ENCODE results near the gene CLASRP.

CLASRP gene

DNA sequence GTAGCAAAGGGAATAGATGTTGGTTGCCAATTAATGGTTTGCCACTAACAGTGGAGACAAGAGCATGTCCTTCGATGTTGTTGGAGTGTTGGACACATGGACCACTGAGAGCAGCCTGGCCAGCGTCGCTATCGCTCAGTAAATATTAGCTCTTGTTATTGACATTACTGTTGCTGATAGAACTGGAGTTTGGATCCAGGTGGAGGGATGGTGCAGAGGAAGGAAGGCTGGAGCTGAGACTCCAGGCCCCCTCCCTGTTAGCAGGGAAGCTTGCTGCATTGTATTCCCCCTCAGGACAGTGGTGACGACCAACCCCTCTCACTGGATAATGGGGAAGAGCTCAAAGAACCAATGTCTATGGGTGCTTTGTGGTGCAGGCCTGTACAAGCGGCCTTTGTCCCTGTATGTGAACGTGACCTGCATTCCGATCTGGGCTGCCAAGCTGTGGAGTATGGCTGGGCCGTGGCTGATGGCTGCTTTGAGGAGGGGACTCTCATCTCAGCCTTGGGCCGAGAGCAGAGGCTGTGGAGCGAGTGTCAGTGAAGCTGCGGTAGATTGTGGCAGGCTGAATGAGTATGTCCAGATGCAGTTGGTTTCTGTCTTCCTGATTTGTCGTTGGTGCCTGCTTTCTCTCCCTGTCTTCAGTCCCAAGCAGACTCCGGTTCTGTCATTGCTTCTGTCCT, 7.0 kb downstream of the CLASRP start:
- Histone ChIP-seq H3K4me1 (ENCODE audit: insufficient read depth, low read length, poor library complexity, severe bottlenecking) (peaks cover 9% of the 10 kb centered on the region), H3K27me3 (ENCODE audit: insufficient read depth, low read length, poor library complexity, severe bottlenecking) (no peaks in the 10 kb centered on the region), H3K4me3 (ENCODE audit: low read length, poor library complexity, severe bottlenecking) (no peak overlapping the region), H3K9me2 (replicated peaks; ENCODE audit: low read depth, low read length) (no peaks in the 10 kb centered on the region), H2AFZ (ENCODE audit: low read length) (no peak overlapping the region), H3K4me2 (ENCODE audit: low read depth, low read length, poor library complexity, severe bottlenecking) (peak overlapping the region; percentile 7), H3F3A (ENCODE audit: low read depth) (no peaks in the 10 kb centered on the region), H4K20me1 (ENCODE audit: insufficient read depth, low read length, poor library complexity, severe bottlenecking) (peaks cover 61% of the 10 kb centered on the region), H3K9me3 (ENCODE audit: insufficient read depth, low read depth, low read length) (no peaks in the 10 kb centered on the region), H3K36me3 (ENCODE audit: insufficient read depth, low read length) (peaks cover 34% of the 10 kb centered on the region; the same call in 1 of the 2 replicates), H3K9ac (ENCODE audit: low read depth, low read length, poor library complexity, severe bottlenecking) (no peak overlapping the region), H3K79me2 (ENCODE audit: insufficient read depth, low read length) (peaks cover 94% of the 10 kb centered on the region)
- TF ChIP-seq CTCF (conservative IDR thresholded peaks at IDR 0.05; ENCODE audit: low read length) (no peak), EZH2phosphoT487 (IDR thresholded peaks at IDR 0.05; ENCODE audit: borderline replicate concordance) (no peak)

DNA sequence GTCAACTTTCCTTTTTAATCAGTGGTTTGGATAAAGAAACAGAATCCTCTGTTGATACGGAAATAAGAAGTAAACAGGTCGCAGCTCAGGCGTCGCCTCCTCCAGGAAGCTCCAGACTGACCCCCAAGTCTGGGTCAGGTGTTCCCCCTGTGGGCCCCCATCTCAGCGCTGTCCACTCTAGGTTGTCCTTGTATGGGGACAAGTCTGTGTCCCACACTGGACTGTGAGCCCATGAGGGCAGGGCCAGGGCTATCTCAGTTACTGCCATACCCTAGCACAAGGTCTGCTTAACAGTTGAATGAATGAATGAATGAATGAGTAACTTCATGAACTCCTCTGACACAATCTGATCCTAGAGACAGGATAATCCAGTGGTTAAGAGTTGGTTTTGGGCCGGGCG, 7.5 kb downstream of the CLASRP start:
- Histone ChIP-seq H4K20me1 (ENCODE audit: insufficient read depth, low read length, poor library complexity, severe bottlenecking) (peaks cover 57% of the 10 kb centered on the region), H3K9me2 (replicated peaks; ENCODE audit: low read depth, low read length) (no peaks in the 10 kb centered on the region), H3F3A (ENCODE audit: low read depth) (no peaks in the 10 kb centered on the region), H3K9ac (ENCODE audit: low read depth, low read length, poor library complexity, severe bottlenecking) (no peak overlapping the region), H3K4me2 (ENCODE audit: low read depth, low read length, poor library complexity, severe bottlenecking) (no peak overlapping the region), H3K27me3 (ENCODE audit: insufficient read depth, low read length, poor library complexity, severe bottlenecking) (no peaks in the 10 kb centered on the region), H3K36me3 (ENCODE audit: insufficient read depth, low read length) (peaks cover 32% of the 10 kb centered on the region; the same call in 1 of the 2 replicates), H3K4me1 (ENCODE audit: insufficient read depth, low read length, poor library complexity, severe bottlenecking) (peaks cover 4% of the 10 kb centered on the region), H3K9me3 (ENCODE audit: insufficient read depth, low read depth, low read length) (no peaks in the 10 kb centered on the region), H2AFZ (ENCODE audit: low read length) (no peak overlapping the region), H3K4me3 (ENCODE audit: low read length, poor library complexity, severe bottlenecking) (no peak overlapping the region), H3K79me2 (ENCODE audit: insufficient read depth, low read length) (peaks cover 94% of the 10 kb centered on the region)
- no peak for TF ChIP-seq EZH2phosphoT487 (IDR thresholded peaks at IDR 0.05; ENCODE audit: borderline replicate concordance)
- TF ChIP-seq CTCF (conservative IDR thresholded peaks at IDR 0.05; ENCODE audit: low read length) = no peak

DNA sequence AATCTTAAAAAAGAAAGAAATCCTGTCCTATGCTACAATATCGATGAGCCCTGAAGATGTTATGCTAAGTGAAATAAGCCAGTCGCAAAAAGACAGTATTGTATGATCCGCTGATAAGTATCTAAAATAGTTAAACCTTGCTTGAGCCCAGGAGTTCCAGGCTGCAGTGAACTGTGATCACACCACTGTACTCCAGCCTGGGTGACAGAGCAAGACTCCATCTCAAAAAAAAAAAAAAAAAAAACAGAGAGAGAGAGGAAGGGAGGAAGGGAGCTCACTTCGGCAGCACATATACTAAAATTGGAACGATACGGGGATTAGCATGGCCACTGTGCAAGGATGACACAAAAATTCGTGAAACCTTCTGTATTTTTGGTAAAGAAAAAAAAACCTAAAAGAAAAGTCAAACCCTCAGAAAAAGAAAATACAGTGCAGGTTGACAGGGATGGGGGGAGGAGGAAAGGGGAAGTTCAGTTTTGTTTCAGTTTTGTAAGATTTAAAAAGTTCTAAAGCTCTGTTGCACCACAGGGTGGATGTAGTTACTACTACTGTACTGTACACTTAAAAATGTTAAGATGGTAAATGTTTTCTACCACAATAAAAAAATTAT, 8.4 kb downstream of the CLASRP start:
- no peaks in the 10 kb centered on the region for H3K9me2 ChIP-seq (replicated peaks; ENCODE audit: low read depth, low read length)
- H3K9ac ChIP-seq (ENCODE audit: low read depth, low read length, poor library complexity, severe bottlenecking) = no peak overlapping the region
- H3K79me2 ChIP-seq (ENCODE audit: insufficient read depth, low read length) = peaks cover 91% of the 10 kb centered on the region
- H3F3A ChIP-seq (ENCODE audit: low read depth) = no peaks in the 10 kb centered on the region
- no peaks in the 10 kb centered on the region for H3K9me3 ChIP-seq (ENCODE audit: insufficient read depth, low read depth, low read length)
- no peak overlapping the region for H2AFZ ChIP-seq (ENCODE audit: low read length)
- no peak for TF ChIP-seq CTCF (conservative IDR thresholded peaks at IDR 0.05; ENCODE audit: low read length)
- TF ChIP-seq EZH2phosphoT487 (IDR thresholded peaks at IDR 0.05; ENCODE audit: borderline replicate concordance) = no peak
- H3K4me1 ChIP-seq (ENCODE audit: insufficient read depth, low read length, poor library complexity, severe bottlenecking) = no peaks in the 10 kb centered on the region
- H3K4me3 ChIP-seq (ENCODE audit: low read length, poor library complexity, severe bottlenecking) = no peak overlapping the region
- H3K36me3 ChIP-seq (ENCODE audit: insufficient read depth, low read length) = peaks cover 35% of the 10 kb centered on the region; the same call in 1 of the 2 replicates
- H3K4me2 ChIP-seq (ENCODE audit: low read depth, low read length, poor library complexity, severe bottlenecking) = no peak overlapping the region
- H4K20me1 ChIP-seq (ENCODE audit: insufficient read depth, low read length, poor library complexity, severe bottlenecking) = peaks cover 54% of the 10 kb centered on the region
- H3K27me3 ChIP-seq (ENCODE audit: insufficient read depth, low read length, poor library complexity, severe bottlenecking) = no peaks in the 10 kb centered on the region
